Astrocyte of the spinal cord (primary cell): Measurements from ENCODE around the gene DENND2D.

Experiments
- DNase-seq: peaks from one replicate; pipeline ENCODE4 v3.0.0; 2011; ENCODE audit warnings: low read depth, low spot score
- H3K4me3 ChIP-seq: 2 replicates; pipeline ENCODE4 v1.5.1; 2011; ENCODE audit warnings: low read depth, mild to moderate bottlenecking, low read length, moderate library complexity
- in situ Hi-C: cut with HindIII; loops from 2 replicates; pipeline ENCODE4 v1.10.0; 2017; ENCODE audit warnings: low sequenced_read_pairs
- TF ChIP-seq, protein P1 (sequence below): IDR thresholded peaks from 2 replicates; pipeline ENCODE4 v1.5.1; 2012; ENCODE audit warnings: low read depth, mild to moderate bottlenecking, low read length, inconsistent platforms

DENND2D gene

DNA sequence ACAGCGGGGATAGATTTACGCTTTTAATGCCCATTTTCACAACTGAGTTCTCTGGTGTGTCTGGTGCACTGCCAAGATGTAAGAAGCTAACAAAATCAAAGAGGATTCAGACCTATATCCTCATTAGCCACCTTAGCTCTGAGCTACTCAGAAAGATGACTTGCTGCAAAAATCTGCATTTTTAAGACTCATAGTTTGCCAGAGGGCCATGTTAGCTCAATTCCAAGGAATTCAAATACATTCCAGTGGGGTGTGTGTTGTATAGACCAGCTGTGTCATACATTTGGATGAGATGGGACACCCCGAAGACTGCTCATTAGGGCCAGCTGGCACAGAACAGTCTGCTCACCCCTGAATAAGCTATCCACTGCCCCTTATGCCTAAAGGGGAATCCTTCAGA, 8.9 kb downstream of the DENND2D start:
- TF ChIP-seq, protein P1, sequence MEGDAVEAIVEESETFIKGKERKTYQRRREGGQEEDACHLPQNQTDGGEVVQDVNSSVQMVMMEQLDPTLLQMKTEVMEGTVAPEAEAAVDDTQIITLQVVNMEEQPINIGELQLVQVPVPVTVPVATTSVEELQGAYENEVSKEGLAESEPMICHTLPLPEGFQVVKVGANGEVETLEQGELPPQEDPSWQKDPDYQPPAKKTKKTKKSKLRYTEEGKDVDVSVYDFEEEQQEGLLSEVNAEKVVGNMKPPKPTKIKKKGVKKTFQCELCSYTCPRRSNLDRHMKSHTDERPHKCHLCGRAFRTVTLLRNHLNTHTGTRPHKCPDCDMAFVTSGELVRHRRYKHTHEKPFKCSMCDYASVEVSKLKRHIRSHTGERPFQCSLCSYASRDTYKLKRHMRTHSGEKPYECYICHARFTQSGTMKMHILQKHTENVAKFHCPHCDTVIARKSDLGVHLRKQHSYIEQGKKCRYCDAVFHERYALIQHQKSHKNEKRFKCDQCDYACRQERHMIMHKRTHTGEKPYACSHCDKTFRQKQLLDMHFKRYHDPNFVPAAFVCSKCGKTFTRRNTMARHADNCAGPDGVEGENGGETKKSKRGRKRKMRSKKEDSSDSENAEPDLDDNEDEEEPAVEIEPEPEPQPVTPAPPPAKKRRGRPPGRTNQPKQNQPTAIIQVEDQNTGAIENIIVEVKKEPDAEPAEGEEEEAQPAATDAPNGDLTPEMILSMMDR, result no peak
- H3K4me3 ChIP-seq, result no peak overlapping the region
- peak; percentile 36 for DNase-seq
- in situ Hi-C loops, result no loop called here

DNA sequence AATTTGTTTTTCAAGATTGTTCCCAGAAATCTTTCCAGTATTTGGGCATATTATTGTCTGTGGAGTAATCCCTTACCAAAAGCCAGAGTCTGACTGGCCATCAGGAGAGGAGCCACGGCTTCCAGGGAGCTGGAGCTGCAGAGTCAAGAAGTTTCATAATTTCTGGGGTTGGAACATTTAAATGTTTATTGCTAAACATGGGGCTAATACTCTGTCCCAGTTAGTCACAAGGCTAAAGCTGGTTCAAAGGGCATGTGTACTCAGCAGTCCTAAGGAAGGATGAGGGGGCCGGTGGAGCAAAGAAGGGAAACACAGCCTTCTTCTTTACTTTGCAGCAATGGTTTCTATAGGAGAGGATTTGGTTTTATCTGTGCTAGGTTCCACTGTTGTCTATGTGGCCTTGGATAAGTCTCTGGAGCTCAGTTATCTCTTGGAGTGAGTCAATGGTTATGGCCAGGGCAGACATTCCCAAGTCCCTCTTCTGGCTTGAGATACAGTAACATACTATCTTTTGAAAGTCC, 9.5 kb downstream of the DENND2D start:
- in situ Hi-C loops, result no loop called here
- DNase-seq, result no peak
- H3K4me3 ChIP-seq, result no peak overlapping the region
- TF ChIP-seq, protein P1, result no peak

DNA sequence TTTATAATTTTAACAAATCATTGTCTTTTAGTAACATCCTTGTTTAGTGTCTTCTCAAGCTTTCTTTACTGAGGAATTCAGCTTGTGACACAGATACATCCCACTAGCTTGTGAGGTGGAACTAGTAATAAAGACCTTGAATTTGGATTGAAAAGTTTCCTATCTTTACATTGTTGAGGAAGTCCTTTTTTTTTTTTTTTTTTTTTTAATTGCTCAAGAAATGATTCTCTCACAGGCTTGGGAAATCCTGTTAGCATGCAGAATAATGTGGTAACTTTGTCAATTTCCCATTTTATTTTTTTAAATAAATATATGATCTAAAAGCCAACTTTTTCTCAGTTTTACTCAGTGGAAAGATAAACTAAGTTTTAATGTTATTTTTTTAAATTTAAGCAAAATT, 15.8 kb downstream of the DENND2D start:
- TF ChIP-seq, protein P1, result no peak

DNA sequence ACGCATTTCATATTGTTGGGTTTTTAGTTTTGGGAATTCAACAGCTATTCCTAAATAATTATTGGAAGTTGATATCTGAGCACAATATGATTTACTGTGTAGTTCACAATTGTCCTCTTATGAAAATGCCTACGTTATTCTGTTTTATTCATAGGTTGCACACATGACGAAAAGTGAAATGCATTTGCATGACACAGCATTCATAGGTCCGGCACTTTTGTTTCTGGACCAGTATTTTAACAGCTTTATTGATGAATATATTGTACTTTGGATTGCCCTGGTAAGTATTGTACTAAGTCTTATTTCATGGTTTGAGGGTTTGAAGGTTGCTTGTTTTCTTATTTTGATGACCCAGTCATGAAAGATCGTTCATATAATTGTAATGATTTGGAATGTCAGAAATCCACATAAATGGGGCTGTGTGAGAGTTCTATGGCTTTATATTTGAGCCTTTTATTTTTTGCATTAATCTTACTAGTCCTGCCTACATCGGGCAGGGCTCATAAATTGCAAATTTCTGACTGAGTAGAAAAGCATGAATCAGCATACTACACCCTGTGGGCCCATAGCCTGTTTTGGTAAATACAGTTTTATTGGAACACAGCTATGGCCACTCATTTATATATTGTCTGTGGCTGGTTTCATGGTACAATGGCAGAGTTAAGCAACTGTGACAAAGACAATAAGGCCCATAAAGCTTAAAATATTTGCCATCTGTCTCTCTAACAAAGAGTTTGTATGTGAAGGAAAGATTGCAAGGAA, 17.0 kb downstream of the DENND2D start:
- in situ Hi-C loops, result no loop called here
- no peak overlapping the region for H3K4me3 ChIP-seq
- no peak for DNase-seq
- TF ChIP-seq, protein P1, result no peak

More for the DNA sequence above, 15.8 kb downstream of the DENND2D start:
- in situ Hi-C loops, result no loop called here
- no peak for DNase-seq
- no peak overlapping the region for H3K4me3 ChIP-seq

DNA sequence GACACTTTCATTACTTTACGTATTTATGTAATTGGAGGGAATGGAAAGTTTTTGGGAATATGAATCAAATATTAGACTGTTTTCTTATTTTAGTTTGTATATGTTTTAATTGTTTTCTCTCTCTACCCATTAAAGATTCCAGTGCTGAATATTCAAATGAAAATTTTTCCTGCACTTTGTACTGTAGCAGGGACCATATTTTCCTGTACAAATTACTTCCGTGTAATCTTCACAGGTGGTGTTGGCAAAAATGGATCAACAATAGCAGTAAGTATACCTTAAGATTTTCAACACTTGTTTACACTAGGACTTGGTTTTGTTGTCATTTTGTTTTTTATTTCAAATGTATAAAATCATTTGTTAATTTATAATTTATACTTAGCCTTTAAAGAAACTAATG, 18.4 kb downstream of the DENND2D start:
- TF ChIP-seq, protein P1, result no peak
- in situ Hi-C loops, result no loop called here
- DNase-seq, result no peak
- no peak overlapping the region for H3K4me3 ChIP-seq

DNA sequence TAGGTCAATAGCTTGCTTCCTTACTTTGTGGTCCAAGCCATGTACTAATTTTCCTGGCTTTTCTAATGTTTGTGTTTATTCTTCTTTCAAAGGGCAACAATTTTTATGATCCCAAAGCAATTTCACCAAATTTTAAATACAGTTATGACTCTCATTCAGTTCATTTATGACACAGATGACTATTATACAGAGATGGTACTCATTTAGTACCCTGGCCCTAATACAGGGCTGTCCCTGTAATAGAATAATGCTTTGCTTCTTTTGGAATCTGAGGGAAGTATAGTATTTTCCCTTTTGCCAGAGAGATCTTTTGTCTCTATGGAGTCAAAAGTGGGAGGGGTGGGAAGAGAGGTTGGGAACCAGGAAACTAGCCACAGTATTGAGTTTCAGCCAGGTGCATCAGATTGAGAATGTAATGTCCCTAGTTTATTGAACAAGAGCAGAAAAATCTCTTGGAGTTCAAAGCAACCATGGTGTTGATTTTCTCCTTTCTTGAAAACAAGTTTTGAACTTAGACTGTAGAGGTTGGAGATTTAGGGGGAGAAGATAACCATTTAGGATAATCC, 20.4 kb downstream of the DENND2D start:
- in situ Hi-C loops, result no loop called here
- H3K4me3 ChIP-seq, result no peak overlapping the region
- DNase-seq, result no peak
- TF ChIP-seq, protein P1, result no peak
